GM13977 (cell line): ENCODE results near the gene ANO5.

Source experiments
- DNase-seq: peaks from one replicate; pipeline ENCODE4 v3.0.0; 2012; ENCODE audit warnings: low spot score
- CTCF ChIP-seq: IDR thresholded peaks from 2 replicates; pipeline ENCODE4 v1.5.1; 2012; ENCODE audit warnings: mild to moderate bottlenecking, control low read depth; ENCODE audit not compliant: insufficient read depth; ENCODE audit errors: extremely low read depth, missing control alignments
- in situ Hi-C: fragments of 300-500 bp; cut with MboI; formaldehyde crosslinking; loops from one replicate; pipeline ENCODE4 v1.12.0; 2022; ENCODE audit warnings: low sequenced_read_pairs, low pct_unique_long_range_greater_than_20kb, mixed read lengths, inconsistent platforms; ENCODE audit not compliant: unreplicated experiment

ANO5 gene

GRCh38 chr11:22189660-22190059 is 3.2 kb upstream of the ANO5 start:
- DNase-seq = no peak
- TF ChIP-seq CTCF = no peak
- in situ Hi-C loops = no loop called here

- no peak for DNase-seq
- no peak for TF ChIP-seq CTCF
- in situ Hi-C loops = no loop called here
Measured at GRCh38 chr11:22190827-22191463, 1.9 kb upstream of the ANO5 start.

GRCh38 chr11:22192289-22192641 is 620 bp upstream of the ANO5 start:
- TF ChIP-seq CTCF = peak; percentile 7
- in situ Hi-C loops = no loop called here

GRCh38 chr11:22193348-22194051 is 615 bp downstream of the ANO5 start:
- no peak for TF ChIP-seq CTCF
- in situ Hi-C loops = no loop called here
- DNase-seq = peak; percentile 31

More at GRCh38 chr11:22192289-22192641, 620 bp upstream of the ANO5 start:
- peak; percentile 13 for DNase-seq

- no peak for TF ChIP-seq CTCF
- in situ Hi-C loops = no loop called here
- no peak for DNase-seq
Measured at GRCh38 chr11:22194306-22194705, 1.4 kb downstream of the ANO5 start.

GRCh38 chr11:22194907-22195306 is 2.0 kb downstream of the ANO5 start:
- TF ChIP-seq CTCF = no peak

More at GRCh38 chr11:22194907-22195306, 2.0 kb downstream of the ANO5 start:
- DNase-seq = no peak
- in situ Hi-C loops = no loop called here
